EH (cell line): ENCODE data around the gene RASL11B.

ENCODE experiments used
- DNase-seq: peaks from one replicate; pipeline ENCODE4 v3.0.0-alpha.2; 2015; ENCODE audit warnings: low read depth

Gene RASL11B

DNA sequence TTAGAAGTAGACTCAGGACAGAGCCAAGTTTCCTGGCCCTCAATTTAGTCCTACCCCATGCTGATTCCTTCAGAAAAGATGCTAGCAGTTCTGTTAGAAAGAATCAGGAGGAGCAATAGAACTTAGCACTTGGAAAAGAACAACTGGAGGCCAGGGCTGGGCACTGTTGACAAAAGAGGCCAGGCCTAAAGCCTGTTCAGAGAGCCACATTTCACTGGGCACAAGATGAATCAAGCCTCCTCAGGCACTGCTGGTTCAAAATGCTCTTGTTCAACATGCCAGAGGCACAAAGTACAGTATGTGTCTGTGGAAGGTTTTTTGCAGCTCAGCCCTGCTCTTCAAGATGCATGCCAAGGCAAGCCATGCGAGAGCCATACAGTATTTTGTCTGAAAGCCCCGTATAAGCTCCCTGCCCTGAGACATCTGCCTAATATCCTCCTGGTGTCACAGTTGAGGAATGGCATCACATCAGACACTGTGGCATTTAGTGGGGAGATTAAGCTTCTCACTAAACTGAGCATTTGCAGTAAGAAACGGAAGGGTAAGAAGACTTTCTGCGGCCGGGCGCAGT is 53.7 kb downstream of the RASL11B start:
- DNase-seq = no peak
